Heart right ventricle (tissue), 16 donors: ENCODE measurements around the gene ZNF627. TPM values are rescaled to one million over a fixed set of nuclear protein-coding genes. Genes with fewer than 3 reads are reported as not detected.

Experiments used
- ATAC-seq, 8 donors: fragments of 200-7000 bp; cut with Tn5 transposase; one replicate each; pipeline ENCODE4 v1.9.1; 2020; ENCODE audit warnings: mild to moderate bottlenecking in 8 of 8, moderate library complexity in 8 of 8, moderate number of reproducible peaks in 1 of 8
- DNase-seq, 2 donors: peaks; one replicate each; pipeline ENCODE4 v3.0.0-alpha.2; 2020
- H3K27ac ChIP-seq, 10 donors: fragments of 200-600 bp; sonication (generic) in 2 of 10; one replicate each; pipeline versions ENCODE4 v1.5.0 to v1.8.0; 2020 to 2022; ENCODE audit warnings: mild to moderate bottlenecking in 3 of 10
- H3K27me3 ChIP-seq, 7 donors: fragments of 200-600 bp; one replicate each; pipeline ENCODE4 v1.8.0; 2021 to 2022; ENCODE audit warnings: mild to moderate bottlenecking in 2 of 7
- H3K36me3 ChIP-seq, 9 donors: fragments of 200-600 bp; sonication (generic) in 1 of 9; one replicate each; pipeline versions ENCODE4 v1.5.0 to v1.8.0; 2020 to 2022; ENCODE audit warnings: mild to moderate bottlenecking in 2 of 9
- H3K4me1 ChIP-seq, 9 donors: fragments of 200-600 bp; sonication (generic) in 1 of 9; one replicate each; pipeline versions ENCODE4 v1.5.0 to v1.8.0; 2020 to 2022; ENCODE audit warnings: mild to moderate bottlenecking in 4 of 9
- H3K4me3 ChIP-seq, 10 donors: fragments of 200-600 bp; sonication (generic) in 2 of 10; one replicate each; pipeline versions ENCODE4 v1.5.0 to v1.8.0; 2020 to 2022; ENCODE audit warnings: mild to moderate bottlenecking in 7 of 10, moderate library complexity in 2 of 10
- H3K9me3 ChIP-seq, 11 donors: fragments of 200-600 bp in 10 of 11; sonication (generic) in 2 of 11; one replicate each; pipeline versions ENCODE4 v1.5.0 to v1.8.0; 2013 to 2022; ENCODE audit warnings: mild to moderate bottlenecking in 2 of 11, control low read depth in 1 of 11, moderate library complexity in 1 of 11
- WGBS, 2 donors: extraction: QIAGEN DNeasy Blood & Tissue Kit; methylation state at CpG; one replicate each; pipeline ENCODE4 v1.1.7; 2013; ENCODE audit warnings: inconsistent platforms in 1 of 2; 5-methylcytosine and 5-hydroxymethylcytosine counted together
- intact Hi-C, 10 donors: fragments of 100-400 bp; cut with DNase I; formaldehyde crosslinking; loops; one replicate each; pipeline versions ENCODE4 v1.11.1 to v1.14.2; 2022
- long read RNA-seq, 3 donors: library from polyadenylated mRNA; unstranded; transcript quantifications; one replicate each; pipeline ENCODE4 v2.0.0, GENCODE V29; 2020 to 2021
- polyA plus RNA-seq, 2 donors: library from polyadenylated mRNA; stranded (reverse); fragments of 200-250 nt; gene quantifications; one replicate each; pipeline ENCODE4 v1.2.3, GENCODE V29; 2013
- total RNA-seq, 10 donors: library from RNA; stranded (reverse); fragmentation: NEBNext Ultra II Directional in 3 of 10; extraction: Animal tissue kit (Norgen Biotek cat#: 25700) in 3 of 10; gene quantifications; one replicate each; pipeline versions ENCODE4 v1.2.1 to v1.2.4, GENCODE V29; 2021 to 2023
- TF ChIP-seq, protein P1 (sequence below), 9 donors: fragments of 200-600 bp; sonication (generic) in 2 of 9; IDR thresholded peaks; one replicate each; pipeline versions ENCODE4 v1.5.0 to v1.8.0; 2021 to 2022; ENCODE audit warnings: antibody characterized with exemption in 9 of 9, mild to moderate bottlenecking in 5 of 9, moderate library complexity in 1 of 9
- donor health status: Arrhythmogenic right ventricular cardiomyopathy.
- donor health status: ischemic (EF 13 %, LVEDD 7.1; RV severe dilation, severe dysfunction).
- donor health status: healthy with polysubstance abuse.
- donor health status: DM: no; HTN: yes; CAD: no.
- donor health status: DM: no; HTN: no; CAD: no.
- donor health status: ischemic (EF 25% LVEDD 6.9; RV normal size, moderate dysfunction).
- donor health status: ischemic (EF 25% LVEDD 5.7; RV mildly dilated, moderate dysfunction).
- donor health status: healthy.
- donor health status: DM: yes; HTN: yes; CAD: no.
- donor health status: Ischemic cardiomyopathy.
- donor health status: ischemic (EF 35%, LVEDD 5.7; RV mildly dilated, moderate dysfunction).
- donor health status: nonischemic (EF 11% LVEDD 7.7; RV severe dilation, severe dysfunction).
- donor health status: DM: yes; HTN: yes; CAD: no.
- donor health status: PGD.
- donor health status: ischemic (EF 29% LVEDD 5.4; RV normal size, mild dysfunction).
- donor health status: nonischemic (EF 23%, LVEDD 6.1; RV moderate dilation, normal function).

Gene ZNF627
- total RNA-seq (1 to 10 TPM; 5.3 to 9.8 (median 6.7) TPM), polyA plus RNA-seq (1 to 10 TPM; 3.6 to 4.1 TPM)
- long read RNA-seq, donor 1, transcript ZNF627-201 (4 exons, 2,840 nt): major isoform, 15 of 15 reads
- long read RNA-seq, donor 1, partial matches to known transcripts: 0 of 15 reads
- long read RNA-seq, donor 1, other reads (novel, unspliced or antisense): 0 of 15 reads
- long read RNA-seq, donor 2, transcript ZNF627-201 (4 exons, 2,840 nt): major isoform, 16 of 19 reads
- long read RNA-seq, donor 2, partial matches to known transcripts: 0 of 19 reads
- long read RNA-seq, donor 2, other reads (novel, unspliced or antisense): 3 of 19 reads
- long read RNA-seq, donor 3, transcript ZNF627-201 (4 exons, 2,840 nt): major isoform, 20 of 25 reads
- long read RNA-seq, donor 3, partial matches to known transcripts: 1 of 25 reads
- long read RNA-seq, donor 3, other reads (novel, unspliced or antisense): 3 of 25 reads

DNA sequence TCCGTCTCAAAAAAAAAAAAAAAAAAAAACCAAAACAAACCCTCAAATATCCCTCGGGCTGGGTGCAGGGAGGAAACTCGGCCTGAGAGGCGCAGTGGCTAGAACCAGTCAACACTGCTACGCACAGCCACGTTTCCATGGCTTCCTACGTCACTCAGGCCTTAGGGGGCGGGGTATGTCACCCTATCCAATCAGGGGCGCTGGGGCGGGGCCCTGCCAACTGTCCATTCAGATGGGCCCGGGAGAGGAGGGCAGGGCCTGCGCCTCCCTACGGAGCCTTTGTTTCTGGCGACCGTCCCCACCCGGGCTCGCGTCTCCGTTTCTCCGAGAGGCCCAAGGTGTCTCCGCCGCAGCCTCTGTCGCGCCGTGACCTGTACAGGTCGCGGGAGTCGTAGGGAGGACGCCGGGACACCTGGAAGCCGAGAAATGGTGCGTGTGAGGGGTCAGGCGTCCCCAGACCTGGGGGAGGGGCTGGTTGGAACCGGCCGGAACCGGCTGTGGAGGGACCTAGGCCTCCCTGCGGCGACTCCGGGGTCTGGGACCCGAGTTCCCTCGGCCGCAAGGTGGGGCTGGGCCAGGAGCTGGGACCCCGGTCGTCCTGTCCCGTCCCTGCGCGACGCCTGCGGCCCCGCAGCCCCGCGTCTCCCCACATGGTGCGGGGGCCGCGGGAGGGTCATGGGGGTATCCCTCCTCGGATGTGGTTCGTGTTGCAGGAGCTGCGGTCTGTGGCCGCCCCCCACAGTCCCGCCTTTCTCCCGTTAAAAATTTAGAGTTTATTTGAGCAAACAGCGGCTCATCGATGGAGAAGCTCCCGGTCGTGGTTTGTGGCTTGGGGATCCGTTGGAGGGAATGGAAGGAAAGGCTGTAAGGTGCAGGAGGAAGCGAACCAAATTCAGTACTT, at the start of gene ZNF627:
Gene ZNF627 (plus strand): TSS at position 282 of the 901 bp plus-strand sequence. CDS start 145 bp downstream, at position 427.
- 0 to 1% methylated on average over 66 to 67 of the region's 67 CpGs for WGBS, 2 donors
- peak; percentile 99 to 100 (median 100) for ATAC-seq
- DNase-seq: peak; percentile 98 to 100
- peaks cover 4 to 34% (median 19%) of the 10 kb centered on the region in 9 donors for H3K4me1 ChIP-seq
- peak within 1 kb of the TSS; percentile 86 to 98 (median 92) for H3K27ac ChIP-seq
- TF ChIP-seq, protein P1, sequence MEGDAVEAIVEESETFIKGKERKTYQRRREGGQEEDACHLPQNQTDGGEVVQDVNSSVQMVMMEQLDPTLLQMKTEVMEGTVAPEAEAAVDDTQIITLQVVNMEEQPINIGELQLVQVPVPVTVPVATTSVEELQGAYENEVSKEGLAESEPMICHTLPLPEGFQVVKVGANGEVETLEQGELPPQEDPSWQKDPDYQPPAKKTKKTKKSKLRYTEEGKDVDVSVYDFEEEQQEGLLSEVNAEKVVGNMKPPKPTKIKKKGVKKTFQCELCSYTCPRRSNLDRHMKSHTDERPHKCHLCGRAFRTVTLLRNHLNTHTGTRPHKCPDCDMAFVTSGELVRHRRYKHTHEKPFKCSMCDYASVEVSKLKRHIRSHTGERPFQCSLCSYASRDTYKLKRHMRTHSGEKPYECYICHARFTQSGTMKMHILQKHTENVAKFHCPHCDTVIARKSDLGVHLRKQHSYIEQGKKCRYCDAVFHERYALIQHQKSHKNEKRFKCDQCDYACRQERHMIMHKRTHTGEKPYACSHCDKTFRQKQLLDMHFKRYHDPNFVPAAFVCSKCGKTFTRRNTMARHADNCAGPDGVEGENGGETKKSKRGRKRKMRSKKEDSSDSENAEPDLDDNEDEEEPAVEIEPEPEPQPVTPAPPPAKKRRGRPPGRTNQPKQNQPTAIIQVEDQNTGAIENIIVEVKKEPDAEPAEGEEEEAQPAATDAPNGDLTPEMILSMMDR (IDR thresholded peaks at IDR 0.05): peak in 6 of 9 donors; percentile 16 to 42 (median 32)
- H3K9me3 ChIP-seq: no peaks in the 10 kb centered on the region
- peaks cover 0 to 12% (median 0%) of the 10 kb centered on the region in 9 donors for H3K36me3 ChIP-seq
- H3K4me3 ChIP-seq: peak within 1 kb of the TSS; percentile 78 to 100 (median 92)
- intact Hi-C loops: loop anchor here in 2 of 10 donors (5.0 to 10.0 kb wide), 2 partner anchors 140 to 223 kb away; partner anchors contain the start of genes SWSAP1 (in 1 of the 2) and ZNF823 (in 1 of the 2)
- H3K27me3 ChIP-seq: no peaks in the 10 kb centered on the region

DNA sequence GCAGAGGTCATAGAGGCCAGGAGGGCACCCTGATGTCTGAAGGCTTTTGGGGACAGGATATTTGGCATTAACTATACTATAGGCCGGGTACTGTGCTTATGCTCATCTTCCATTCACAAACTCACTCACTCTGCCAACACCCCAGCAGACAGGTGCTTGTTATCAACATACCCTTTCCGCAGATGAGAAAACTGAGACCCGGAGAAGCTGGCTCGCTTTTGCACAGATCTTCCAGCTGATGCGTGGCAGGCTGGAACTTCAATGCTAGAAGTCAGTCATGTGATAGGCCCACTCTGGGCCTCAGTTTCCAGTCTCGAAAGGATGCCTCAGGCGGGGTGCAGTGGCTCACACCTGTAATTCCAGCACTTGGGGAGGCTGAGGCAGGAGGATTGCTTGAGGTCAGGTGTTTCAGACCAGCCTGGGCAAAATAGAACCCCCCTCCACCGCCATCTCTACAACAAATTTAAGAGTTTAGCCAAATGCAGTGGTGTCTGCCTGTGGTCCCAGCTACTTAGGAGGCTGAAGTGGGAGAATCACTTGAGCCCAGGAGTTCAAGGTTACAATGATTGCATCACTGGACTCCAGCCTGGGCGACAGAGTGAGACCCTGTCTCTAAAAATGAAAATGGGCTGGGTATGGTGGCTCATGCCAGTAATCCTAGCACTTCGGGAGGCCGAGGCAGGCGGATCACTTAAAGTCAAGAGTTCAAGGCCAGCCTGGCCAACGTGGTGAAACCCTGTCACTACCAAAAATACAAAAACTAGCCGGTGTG, 49.2 kb upstream of the ZNF627 start:
- Histone ChIP-seq H3K9me3 (no peaks in the 10 kb centered on the region), H3K4me1 (no peaks in the 10 kb centered on the region), H3K27ac (no peak overlapping the region), H3K27me3 (no peaks in the 10 kb centered on the region), H3K4me3 (no peak overlapping the region), H3K36me3 (peaks cover 0 to 49% (median 5%) of the 10 kb centered on the region in 9 donors)
- intact Hi-C loops: no loop called here
- WGBS, 2 donors: 90 to 91% methylated on average over 14 of the region's 14 CpGs
- TF ChIP-seq, protein P1 (IDR thresholded peaks at IDR 0.05): no peak
- ATAC-seq (no peak), DNase-seq (no peak)

DNA sequence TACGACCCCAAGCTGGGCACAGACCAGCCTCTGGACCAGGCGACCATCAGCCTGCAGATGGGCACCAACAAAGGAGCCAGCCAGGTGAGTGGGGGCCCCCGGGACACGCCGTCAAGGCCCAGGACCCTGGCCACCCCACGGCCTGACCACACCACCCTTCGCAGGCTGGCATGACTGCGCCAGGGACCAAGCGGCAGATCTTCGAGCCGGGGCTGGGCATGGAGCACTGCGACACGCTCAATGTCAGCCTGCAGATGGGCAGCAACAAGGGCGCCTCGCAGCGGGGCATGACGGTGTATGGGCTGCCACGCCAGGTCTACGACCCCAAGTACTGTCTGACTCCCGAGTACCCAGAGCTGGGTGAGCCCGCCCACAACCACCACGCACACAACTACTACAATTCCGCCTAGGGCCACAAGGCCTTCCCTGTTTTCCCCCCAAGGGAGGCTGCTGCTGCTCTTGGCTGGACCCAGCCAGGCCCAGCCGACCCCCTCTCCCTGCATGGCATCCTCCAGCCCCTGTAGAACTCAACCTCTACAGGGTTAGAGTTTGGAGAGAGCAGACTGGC, 47.8 kb upstream of the ZNF627 start:
- 91% methylated on average over 24 of the region's 24 CpGs for WGBS, 2 donors
- Histone ChIP-seq H3K36me3 (peaks cover 0 to 60% (median 16%) of the 10 kb centered on the region in 9 donors), H3K4me3 (no peak overlapping the region), H3K9me3 (no peaks in the 10 kb centered on the region), H3K27me3 (no peaks in the 10 kb centered on the region), H3K4me1 (no peaks in the 10 kb centered on the region), H3K27ac (no peak overlapping the region)
- ATAC-seq (no peak), DNase-seq (no peak)
- intact Hi-C loops: no loop called here
- TF ChIP-seq, protein P1 (IDR thresholded peaks at IDR 0.05): no peak
